CMK (cell line): ENCODE data around the gene SST.
"Not testable (repeated sequence)": the region's sequence is repeated elsewhere in the genome, so short reads cannot be mapped to it uniquely, and the experiment has no call there.

ENCODE experiments used
- DNase-seq: peaks from one replicate; pipeline ENCODE4 v3.0.0-alpha.2; 2010; ENCODE audit warnings: low read depth

The SST gene

GRCh38 chr3:187684444-187684843 is 14.2 kb upstream of the SST start:
- DNase-seq: no peak

GRCh38 chr3:187681756-187682155 is 11.6 kb upstream of the SST start:
- not testable (repeated sequence) for DNase-seq

- DNase-seq: peak; percentile 27
Observed at GRCh38 chr3:187679638-187680396, 9.6 kb upstream of the SST start.

- DNase-seq: peak; percentile 3
Observed at GRCh38 chr3:187678726-187679268, 8.6 kb upstream of the SST start.

GRCh38 chr3:187677604-187678003 is 7.4 kb upstream of the SST start:
- no peak for DNase-seq

GRCh38 chr3:187673012-187673411 is 2.8 kb upstream of the SST start:
- no peak for DNase-seq

- DNase-seq: no peak
Observed at GRCh38 chr3:187667526-187667925, 2.7 kb downstream of the SST start.

GRCh38 chr3:187665764-187666402 is 4.3 kb downstream of the SST start:
- no peak for DNase-seq

GRCh38 chr3:187665010-187665409 is 5.2 kb downstream of the SST start:
- no peak for DNase-seq

- DNase-seq: no peak
Observed at GRCh38 chr3:187662848-187663409, 7.3 kb downstream of the SST start.

GRCh38 chr3:187661267-187661666 is 8.9 kb downstream of the SST start:
- no peak for DNase-seq

GRCh38 chr3:187651282-187651681 is 18.9 kb downstream of the SST start:
- DNase-seq: no peak

- no peak for DNase-seq
Observed at GRCh38 chr3:187648177-187648576, 22.0 kb downstream of the SST start.

GRCh38 chr3:187646906-187647660 is 23.1 kb downstream of the SST start:
- DNase-seq: no peak

- not testable (repeated sequence) for DNase-seq
Observed at GRCh38 chr3:187645379-187645778, 24.8 kb downstream of the SST start.

GRCh38 chr3:187642861-187643260 is 27.3 kb downstream of the SST start:
- DNase-seq: no peak

- no peak for DNase-seq
Observed at GRCh38 chr3:187641320-187642016, 28.7 kb downstream of the SST start.

GRCh38 chr3:187640569-187641059 is 29.6 kb downstream of the SST start:
- DNase-seq: no peak

- no peak for DNase-seq
Observed at GRCh38 chr3:187639927-187640568, 30.1 kb downstream of the SST start.

GRCh38 chr3:187636528-187636927 is 33.7 kb downstream of the SST start:
- no peak for DNase-seq

GRCh38 chr3:187630404-187630803 is 39.8 kb downstream of the SST start:
- no peak for DNase-seq
